A204.1 (cell line): ENCODE measurements around the gene FIBIN.
"Not testable (repeated sequence)": the region's sequence is repeated elsewhere in the genome, so short reads cannot be mapped to it uniquely, and the experiment has no call there.

Experiments used
- FAIRE-seq: peaks from 2 replicates; lab custom pipeline; 2012; peaks lifted over from hg19 to GRCh38; lab: Jason Lieb, UNC

FIBIN gene

GRCh38 chr11:26993965-26994457 lies at the start of gene FIBIN:
Gene FIBIN (plus strand): TSS chr11:26994112. CDS start chr11:26994527, 415 bp downstream.
- no peak for FAIRE-seq

- FAIRE-seq, result no peak
Observed at GRCh38 chr11:26944866-26945664, 48.8 kb upstream of the FIBIN start.

DNA sequence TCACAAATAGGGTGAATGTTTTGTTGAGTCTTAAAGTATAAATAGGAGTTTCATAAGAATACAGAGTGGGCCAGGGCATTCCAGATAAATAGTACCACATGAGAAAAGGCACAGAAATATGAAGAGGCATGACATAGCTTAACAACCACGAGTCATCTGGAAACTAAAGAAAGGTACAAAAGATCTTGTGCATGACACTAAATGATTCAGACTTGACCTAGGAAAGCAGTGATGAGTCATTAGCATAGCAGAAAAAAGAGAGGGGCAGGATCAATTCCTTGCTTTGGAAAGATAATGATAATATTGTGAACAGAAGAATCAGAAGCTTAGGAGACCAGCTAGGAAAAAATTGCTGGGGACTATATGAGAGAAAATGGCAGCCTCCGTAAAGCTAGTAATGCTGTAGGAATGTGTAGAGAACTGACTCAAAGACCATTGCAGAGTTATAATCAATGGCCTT lies 47.6 kb upstream of the FIBIN start:
- FAIRE-seq, result no peak

DNA sequence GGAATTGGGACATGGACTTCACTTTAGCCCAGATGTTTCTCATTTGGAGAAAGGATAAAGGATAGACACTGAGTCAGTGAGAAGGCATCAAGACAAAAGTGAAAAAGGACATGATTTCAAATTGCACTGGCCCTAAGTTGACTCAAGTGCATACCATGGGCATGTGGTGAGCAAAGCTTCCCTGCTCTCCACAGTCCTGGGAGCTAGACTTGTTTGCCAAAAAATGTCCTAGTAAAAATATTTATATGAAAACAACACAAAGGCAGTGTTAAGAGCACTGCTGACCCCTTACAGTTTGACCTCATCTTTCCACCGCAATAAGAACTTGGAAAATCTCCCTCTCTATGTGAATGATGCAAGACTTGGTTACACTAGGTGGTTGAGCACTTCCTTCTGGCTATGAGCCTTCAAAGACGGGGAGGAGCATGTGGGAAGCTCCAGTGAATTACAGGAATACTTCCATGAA lies 46.5 kb upstream of the FIBIN start:
- FAIRE-seq, result no peak

DNA sequence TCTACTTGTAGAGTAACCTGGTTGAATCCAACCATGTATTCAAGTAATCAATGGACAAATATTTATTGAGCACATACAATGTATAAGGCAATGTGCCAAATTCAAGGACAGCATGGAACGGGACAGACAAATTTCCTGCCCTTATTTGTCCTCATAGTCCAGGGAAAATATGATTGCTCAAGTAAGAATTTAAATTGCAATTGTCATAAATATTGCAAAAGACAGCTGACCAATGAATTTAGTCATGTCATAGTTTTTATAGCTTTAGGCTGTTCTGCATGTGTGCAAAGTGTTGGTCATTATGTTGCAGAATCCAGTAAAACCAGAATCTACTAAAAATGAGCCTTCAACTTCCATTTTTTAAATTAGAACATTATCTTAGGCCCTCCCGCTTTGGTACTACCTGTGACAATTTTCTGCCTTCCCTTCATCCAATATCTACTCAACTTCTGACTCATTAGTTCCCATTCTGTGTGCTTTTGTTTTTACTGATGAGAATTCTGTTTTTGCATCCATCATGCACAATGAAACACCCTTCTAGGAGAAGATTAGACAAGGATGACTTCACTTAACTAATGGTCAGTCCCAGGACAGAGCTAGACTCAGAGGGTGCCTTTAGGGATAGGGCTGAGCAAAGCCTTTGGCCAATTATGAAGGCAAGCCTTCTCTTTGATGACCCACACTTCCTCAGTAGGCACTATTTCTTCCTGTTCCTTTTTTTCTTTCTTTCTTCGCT lies 45.8 kb upstream of the FIBIN start:
- no peak for FAIRE-seq

- FAIRE-seq, result no peak
Observed at GRCh38 chr11:26948881-26949280, 45.0 kb upstream of the FIBIN start.

DNA sequence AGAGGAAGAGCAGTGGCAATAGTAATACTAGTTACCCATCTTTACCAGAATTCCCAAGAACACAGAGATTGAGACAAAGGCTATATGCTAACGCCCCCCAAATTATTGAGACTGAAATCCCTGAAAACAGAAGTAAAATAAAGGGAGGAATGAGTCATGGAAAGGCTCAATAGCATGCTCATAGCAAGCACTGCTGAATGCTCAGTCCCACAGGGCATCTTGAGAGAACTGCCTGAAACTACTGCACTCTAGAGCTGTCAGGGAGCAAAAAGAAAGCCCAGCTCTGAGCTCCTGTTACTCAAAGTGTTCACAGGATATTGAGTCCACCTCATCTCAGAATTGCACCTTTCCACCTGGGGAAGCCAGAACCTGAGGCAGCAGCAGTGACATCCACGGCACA lies 44.1 kb upstream of the FIBIN start:
- FAIRE-seq, result no peak

GRCh38 chr11:26950260-26950719 lies 43.6 kb upstream of the FIBIN start:
- FAIRE-seq, result no peak

- no peak for FAIRE-seq
Observed at GRCh38 chr11:26951809-26952515, 42.0 kb upstream of the FIBIN start.

DNA sequence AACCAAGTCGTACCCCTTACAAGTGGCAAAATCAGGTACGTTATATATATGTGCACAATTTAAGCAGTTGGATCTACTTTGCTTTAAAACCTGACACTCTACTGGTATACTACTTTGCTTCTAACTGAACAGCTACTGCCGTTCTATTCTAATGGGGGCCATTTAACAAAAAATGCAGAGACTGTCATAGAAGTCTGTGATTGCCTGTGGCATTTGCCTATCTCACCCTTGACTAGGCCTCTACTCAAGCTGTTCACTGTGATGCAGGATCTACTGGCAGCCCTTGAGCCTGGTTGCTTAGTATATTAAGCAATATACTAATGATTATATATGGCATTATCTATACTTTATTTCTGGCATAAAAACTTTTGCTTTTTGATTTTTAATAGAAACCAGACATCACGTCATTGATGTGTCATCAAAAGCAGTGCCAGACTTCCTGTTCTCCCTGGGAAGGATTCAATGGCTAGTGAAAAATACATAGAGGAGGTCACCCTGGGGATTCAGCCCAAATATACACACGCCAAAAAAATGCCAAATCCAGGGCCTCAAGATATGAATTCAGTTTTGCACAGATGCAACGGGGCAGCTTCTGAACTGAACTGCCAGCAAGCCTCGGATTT lies 40.0 kb upstream of the FIBIN start:
- no peak for FAIRE-seq

- FAIRE-seq, result no peak
Observed at GRCh38 chr11:26958005-26958701, 35.8 kb upstream of the FIBIN start.

DNA sequence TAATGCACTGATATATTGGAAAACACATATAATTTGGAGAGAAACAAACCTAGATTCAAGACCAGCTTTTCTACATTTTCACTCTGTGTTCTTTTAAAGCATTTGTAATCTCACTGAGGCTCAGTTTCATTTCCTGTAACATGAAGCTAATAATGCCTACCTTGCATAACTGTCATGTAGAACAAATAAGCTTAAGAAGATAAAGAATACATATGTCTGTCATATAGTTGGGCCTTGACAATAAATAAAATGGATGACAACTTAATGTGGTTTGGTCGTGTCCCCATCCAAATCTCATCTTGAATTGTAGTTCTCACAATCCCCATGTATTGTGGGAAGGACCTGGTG lies 35.2 kb upstream of the FIBIN start:
- no peak for FAIRE-seq

GRCh38 chr11:26960281-26960680 lies 33.6 kb upstream of the FIBIN start:
- no peak for FAIRE-seq

DNA sequence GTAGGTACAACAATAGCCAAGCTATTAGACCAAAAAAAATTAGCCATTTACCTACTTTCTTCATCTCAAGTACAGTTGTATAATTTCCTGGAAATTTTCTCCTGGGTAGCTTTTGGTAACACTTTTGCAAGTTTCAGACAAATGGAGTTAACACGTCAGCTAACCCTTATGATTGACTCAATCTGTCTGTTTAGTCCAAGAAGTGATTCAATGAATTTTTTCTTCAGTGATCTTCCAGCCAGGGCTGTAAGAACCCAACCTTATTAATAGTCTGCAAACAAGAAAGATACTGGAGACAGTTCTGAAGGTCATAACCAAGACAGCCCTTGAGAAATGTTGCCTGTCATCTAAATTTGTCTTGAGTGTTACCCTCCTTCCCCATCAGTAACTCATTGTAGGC lies 30.1 kb upstream of the FIBIN start:
- no peak for FAIRE-seq

- no peak for FAIRE-seq
Observed at GRCh38 chr11:26964339-26964738, 29.6 kb upstream of the FIBIN start.

DNA sequence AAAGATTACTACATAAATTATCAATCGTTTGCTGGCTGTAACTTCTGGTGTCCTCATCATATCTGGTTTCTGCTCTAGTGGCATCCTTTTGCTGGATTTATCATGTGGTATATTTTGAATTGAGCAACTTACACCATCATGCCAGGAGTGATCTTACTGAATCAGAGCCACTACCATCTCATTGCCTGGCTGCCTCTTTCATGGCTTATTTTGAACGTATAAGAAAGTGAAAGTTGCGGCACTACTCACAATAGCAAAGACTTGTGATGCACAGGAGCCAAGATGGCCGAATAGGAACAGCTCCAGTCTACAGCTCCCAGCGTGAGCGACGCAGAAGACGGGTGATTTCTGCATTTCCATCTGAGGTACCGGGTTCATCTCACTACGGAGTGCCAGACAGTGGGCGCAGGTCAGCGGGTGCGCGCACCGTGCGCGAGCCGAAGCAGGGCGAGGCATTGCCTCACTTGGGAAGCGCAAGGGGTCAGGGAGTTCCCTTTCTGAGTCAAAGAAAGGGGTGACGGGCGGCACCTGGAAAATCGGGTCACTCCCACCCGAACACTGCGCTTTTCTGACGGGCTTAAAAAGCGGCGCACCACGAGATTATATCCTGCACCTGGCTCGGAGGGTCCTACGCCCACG lies 28.9 kb upstream of the FIBIN start:
- not testable (repeated sequence) for FAIRE-seq

GRCh38 chr11:26971961-26972360 lies 22.0 kb upstream of the FIBIN start:
- FAIRE-seq, result no peak

- no peak for FAIRE-seq
Observed at GRCh38 chr11:26974069-26974783, 19.7 kb upstream of the FIBIN start.

DNA sequence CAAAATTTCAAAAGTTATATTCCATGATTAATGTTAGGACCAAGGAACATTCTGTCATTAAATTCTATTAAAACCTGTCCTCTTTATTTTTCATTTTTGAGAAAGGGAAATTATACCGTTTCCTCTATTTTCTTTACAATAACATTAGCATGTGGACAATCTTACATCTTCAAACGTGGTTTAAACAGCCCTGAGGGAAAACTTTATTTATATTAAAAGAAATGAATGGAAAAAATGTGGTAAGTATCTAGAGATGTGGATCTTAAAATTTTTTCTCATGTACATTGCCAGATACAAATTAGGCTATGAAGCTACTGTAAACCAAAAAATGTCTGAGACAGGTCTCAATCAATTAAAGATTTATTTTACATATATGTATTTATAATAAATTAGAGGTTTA lies 18.9 kb upstream of the FIBIN start:
- FAIRE-seq, result no peak

DNA sequence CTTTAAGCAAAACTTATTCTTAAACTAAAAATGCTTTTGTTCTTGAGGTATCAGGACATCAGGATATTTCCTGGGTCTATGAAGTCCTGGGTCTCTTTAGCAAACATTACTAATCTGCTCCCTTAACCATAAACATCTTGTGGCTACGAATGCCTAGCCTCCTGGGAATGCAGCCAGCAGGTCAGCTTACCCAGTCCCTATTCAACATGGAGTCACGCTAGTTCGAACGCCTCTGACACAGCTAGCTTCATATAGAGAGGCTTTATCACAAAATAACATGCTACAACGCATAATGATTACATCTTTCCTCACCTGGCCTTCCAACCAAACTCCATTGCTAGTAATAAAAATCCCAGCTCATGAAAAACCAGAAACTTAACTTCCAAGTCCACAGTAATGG lies 17.5 kb upstream of the FIBIN start:
- FAIRE-seq, result no peak
